SIG-M5 treated with dmso at 0.1 percent for 504 hours (cell line): ENCODE data around the gene VAMP8.
"Not testable (repeated sequence)": the region's sequence is repeated elsewhere in the genome, so short reads cannot be mapped to it uniquely, and the experiment has no call there.

ENCODE experiments used
- DNase-seq: peaks from one replicate; lab custom pipeline; 2025; ENCODE audit not compliant: unreplicated experiment; lab: John Stamatoyannopoulos, UW

The VAMP8 gene

DNA sequence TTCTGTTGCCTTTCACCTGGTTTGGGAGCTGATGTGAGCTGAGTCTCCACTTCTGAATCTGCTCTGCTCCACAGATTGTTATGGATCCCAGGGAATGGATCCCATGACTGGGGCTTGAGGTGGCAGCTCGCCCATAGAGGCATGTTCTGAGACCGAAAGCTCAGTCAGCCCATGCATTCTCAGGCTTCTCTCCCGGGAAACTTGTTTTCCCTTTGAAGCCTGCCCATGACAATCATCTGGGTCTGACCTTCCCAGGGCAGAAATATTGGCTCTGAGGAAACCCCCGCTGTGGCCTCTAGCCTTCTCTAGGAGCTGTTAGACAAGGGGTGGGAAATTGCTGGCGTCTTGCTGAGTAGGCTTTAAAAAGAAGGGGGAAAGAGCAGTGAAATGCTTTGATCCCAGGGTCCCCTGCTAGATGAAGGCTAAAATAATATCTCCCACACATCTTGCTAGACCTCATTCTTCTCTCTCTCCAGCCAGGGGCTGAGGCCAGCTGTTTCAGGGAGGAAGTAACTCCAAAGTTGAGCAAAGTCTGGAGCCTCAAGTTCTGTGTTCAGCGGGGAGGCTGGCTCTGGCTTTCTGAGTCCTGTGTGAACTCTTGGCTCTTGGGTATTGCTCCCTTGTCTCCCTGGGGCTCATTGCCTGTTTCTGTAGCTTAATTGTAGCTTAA, 2.0 kb downstream of the VAMP8 start:
- peak; percentile 93 for DNase-seq

GRCh38 chr2:85580206-85580605, 2.8 kb downstream of the VAMP8 start:
- DNase-seq: no peak

- no peak for DNase-seq
These were observed 5.1 kb downstream of the VAMP8 start for GRCh38 chr2:85582492-85582891.

GRCh38 chr2:85583667-85584353, 6.4 kb downstream of the VAMP8 start:
- DNase-seq: no peak

DNA sequence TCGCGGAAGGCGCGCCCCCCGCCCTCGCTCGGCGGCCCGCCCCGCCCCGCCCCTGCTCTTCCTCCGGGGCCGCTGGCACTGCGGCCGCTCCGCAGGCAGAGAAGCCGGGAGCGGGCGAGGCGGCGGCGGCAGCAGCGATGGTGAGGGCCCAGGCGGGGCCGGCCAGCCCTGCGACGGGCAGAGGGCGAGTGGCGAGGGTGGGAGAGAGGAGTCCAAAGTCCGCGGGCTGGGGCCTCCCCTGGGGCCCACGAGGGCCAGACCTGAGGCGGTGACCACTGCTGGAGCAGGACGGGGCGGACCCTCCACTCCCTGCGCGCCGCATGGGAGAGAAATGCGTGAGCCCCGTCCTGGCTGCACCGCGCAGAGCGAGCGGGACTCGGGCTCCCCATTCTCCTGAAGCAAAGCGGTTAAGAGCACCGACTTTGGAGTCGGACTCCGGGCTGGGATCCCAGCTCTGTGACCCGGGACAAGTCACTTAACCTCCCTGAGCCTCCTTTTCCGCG, 7.0 kb downstream of the VAMP8 start, which contains the start of gene VAMP5:
VAMP5 (plus strand) TSS at position 78 of the 503 bp plus-strand sequence; CDS start at position 138, 60 bp downstream.
- DNase-seq: no peak

- DNase-seq: peak; percentile 36
These were observed 7.7 kb downstream of the VAMP8 start for GRCh38 chr2:85584857-85585780.

GRCh38 chr2:85585781-85586105, 8.4 kb downstream of the VAMP8 start:
- peak; percentile 37 for DNase-seq

- peak; percentile 39 for DNase-seq
These were observed 10.8 kb downstream of the VAMP8 start for GRCh38 chr2:85588236-85588635.

- DNase-seq: no peak
These were observed 11.3 kb downstream of the VAMP8 start for GRCh38 chr2:85588645-85589044.

DNA sequence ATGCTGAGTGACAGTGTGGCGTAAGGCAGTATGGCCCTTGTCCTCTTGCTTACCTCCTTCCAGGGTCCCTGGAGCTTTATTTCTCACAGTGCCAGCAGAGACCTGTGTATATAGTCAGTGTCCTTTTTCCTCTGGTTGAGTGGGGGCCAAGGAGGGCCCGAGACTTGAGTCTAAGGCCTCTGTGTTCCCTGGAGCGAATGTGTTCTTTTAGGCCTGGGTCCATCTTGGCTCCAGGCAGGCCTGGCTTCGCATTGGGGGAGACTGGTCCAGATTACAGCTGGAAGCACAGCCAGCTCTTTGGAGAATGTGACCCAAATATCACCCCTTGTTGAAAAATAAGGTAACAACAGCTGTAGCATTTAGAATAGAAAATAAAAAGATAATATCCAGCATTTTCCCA, 11.8 kb downstream of the VAMP8 start:
- DNase-seq: no peak

DNA sequence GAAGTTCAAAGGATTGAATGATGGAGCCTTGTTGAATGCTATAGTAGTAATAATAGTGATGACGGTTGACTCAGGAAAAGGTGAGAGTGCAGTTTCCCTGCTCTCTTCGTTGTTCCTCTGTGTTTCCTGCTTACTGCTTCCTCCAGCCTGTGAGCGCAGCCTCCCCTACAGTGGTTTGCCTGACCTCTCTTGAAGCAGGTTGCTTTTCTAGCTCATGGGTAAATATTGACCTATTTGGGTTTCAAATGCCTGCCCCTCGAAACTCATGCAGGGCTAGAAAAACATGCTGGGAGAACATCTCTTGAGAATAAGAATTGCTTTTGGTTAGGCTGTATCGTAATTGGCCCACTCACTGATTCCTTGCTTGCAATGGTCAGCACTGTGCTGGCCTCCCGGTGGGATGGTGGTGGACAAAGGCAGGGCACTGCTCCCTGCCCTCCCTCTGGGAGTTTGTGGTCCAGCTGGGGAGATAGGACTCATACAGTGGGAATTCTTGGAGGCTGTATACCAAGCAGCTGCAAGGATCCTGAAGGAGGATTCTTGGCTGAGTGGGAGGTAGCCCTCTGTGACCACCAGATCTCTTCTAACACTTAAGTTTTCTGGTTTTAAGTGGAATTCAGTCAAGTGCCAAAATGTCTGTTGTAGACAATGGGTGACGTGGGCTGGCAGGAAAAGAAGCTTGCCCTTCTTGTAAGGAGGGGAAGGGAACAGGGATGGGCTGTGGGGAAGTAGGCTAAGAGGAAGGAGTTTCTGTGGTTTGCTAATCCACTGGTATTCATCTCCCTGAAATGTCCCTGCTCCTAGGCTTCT, 12.8 kb downstream of the VAMP8 start:
- DNase-seq: peak; percentile 56

DNA sequence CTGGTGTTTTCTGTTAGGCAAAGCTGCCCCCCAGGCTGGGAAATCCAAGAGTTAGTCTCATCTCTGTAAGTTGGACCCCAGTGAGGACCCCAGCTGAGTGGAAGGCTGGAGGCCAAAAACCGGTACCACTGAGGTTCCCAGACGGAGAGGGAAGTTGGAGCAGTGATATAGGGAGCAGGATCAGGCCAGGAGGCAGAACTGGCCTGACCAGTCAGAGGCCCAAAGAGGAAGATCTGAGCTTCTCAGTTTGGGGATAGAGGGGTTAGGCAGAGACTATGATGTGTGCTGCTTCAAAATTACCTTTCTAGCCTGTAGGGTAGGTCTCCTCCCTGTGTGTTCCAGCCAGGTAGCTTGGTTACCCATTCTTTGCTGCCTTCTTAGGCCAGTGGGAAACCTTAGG, 13.6 kb downstream of the VAMP8 start:
- no peak for DNase-seq

DNA sequence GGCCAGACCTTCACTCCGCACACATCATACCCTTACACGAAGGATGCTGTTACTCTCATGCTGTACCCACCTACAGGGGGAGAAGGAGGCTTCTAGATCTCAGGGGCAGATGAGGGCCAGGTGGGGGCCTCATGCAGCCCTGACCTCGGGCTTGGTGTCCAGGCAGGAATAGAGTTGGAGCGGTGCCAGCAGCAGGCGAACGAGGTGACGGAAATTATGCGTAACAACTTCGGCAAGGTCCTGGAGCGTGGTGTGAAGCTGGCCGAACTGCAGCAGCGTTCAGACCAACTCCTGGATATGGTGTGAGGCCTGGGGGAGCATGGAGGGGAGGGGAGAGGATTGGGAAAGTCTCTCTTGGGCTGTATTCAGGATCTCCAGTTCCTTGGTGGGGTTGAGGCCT, 14.2 kb downstream of the VAMP8 start:
- DNase-seq: no peak

GRCh38 chr2:85592299-85592698, 14.9 kb downstream of the VAMP8 start:
- DNase-seq: not testable (repeated sequence)

DNA sequence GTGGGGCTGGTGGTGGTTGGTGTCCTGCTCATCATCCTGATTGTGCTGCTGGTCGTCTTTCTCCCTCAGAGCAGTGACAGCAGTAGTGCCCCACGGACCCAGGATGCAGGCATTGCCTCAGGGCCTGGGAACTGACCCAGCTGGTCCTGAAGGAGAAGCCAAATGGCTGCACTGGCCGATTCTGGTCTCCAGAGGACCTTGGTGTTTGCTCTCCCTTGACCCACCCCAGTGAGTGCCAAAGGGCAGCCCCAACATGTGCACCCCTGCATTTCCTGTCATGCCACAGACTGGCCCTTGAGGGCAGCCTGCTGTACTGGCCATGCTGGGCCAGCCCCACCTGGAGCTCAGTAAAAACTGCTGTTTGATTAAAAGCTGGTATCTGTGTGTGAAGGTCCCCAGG, 15.6 kb downstream of the VAMP8 start:
- DNase-seq: no peak

DNA sequence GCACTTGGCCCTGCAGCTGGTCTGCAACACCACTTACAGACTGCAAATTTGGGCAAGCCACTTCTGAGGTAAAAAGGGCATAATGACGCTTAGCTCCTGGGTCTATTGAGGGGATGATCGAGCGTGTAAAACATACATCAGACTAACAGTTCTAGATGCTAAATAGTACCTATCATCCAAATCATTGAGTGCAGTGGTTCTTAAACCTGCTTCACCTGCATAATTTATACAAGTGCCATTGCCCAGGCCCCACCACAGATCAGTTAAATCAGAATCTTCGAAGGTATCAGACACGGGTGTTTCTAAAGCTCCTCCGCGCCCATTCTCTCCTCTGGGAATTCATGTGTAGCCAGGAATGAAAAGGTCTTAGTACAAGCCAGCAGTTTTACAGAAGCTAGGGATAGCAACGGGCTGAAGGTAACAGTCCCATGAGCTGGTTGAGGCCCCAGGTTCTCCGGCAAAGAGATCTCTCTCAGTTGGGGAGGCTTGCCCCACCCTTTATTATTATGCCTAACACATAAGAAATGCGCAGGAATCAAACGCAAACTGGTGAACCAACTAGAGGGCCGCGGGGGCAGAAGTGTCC, 17.4 kb downstream of the VAMP8 start:
- DNase-seq: no peak

- peak; percentile 100 for DNase-seq
These were observed 18.1 kb downstream of the VAMP8 start, which contains the start of gene RNF181 for GRCh38 chr2:85595301-85596025. TSS of gene RNF181 (plus strand) at chr2:85595745. CDS start at chr2:85595764, 19 bp downstream.

- DNase-seq: no peak
These were observed 18.6 kb downstream of the VAMP8 start for GRCh38 chr2:85596026-85596333.

- no peak for DNase-seq
These were observed 19.2 kb downstream of the VAMP8 start for GRCh38 chr2:85596486-85597143.
